HG02870 (cell line): Measurements from ENCODE around the gene HLA-DRB5.
"Not testable (repeated sequence)": the region's sequence is repeated elsewhere in the genome, so short reads cannot be mapped to it uniquely, and the experiment has no call there.

Experiments
- ATAC-seq: cut with Tn5 transposase; IDR thresholded peaks from one replicate; pipeline ENCODE4 v1.9.1; 2021; ENCODE audit warnings: mild to moderate bottlenecking, moderate library complexity; ENCODE audit not compliant: unreplicated experiment

Gene HLA-DRB5

DNA sequence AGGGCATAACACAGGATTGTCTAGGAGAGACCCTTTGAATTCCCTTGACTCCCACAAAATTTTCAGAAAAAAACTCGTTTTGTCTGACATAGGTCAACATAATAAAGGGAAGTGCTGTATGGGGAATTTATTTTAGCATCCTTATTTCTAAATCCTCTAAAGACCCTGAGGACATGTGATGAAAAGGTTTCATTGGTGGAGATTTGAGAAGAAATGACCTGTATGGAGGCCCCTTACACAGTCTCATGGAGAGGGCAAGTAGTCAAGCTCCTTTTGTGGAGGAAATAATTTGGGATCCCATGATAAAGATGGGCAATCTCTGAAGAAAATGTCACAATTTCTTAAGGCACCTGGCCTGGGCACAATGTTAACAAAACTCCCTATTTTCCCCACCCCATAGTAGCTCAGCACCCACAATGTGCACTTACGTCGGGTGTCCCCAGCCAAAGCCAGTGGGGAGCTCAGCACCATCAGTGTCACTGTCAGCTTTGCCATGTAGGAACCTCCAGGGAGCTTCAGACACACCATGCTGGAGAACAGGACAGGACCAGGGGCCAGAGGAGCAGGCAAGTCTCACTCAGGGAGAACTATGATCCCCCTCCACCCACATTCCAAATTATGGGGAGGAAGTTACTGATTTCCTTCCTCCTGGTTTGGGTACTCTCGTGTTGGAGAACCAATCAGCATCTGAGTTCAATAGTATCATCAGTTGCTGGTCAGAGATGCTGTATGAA, at the start of gene HLA-DRB5:
TSS of gene HLA-DRB5 (minus strand) at position 591 of the 734 bp plus-strand sequence. CDS start at position 528, 63 bp downstream.
- no peak for ATAC-seq

DNA sequence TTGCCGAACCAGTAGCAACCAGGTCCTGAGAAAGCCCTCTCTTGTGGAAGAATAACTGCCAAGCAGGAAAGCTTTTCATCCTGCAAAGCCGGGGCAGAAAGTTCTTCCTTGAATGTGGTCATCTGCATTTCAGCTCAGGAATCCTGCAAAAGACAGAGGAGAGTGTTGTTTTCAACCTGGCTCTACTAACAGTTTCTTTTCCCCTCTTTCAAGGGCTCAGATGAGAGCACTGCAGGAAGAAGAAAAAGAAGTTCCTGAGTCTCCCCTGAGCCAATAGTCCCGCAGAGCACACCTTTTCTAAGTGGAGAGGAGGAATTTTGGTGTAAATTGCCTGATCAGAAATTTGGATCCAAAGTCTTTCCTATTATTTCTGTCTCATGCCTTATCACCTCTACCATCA, 48.9 kb upstream of the HLA-DRB5 start:
- no peak for ATAC-seq

DNA sequence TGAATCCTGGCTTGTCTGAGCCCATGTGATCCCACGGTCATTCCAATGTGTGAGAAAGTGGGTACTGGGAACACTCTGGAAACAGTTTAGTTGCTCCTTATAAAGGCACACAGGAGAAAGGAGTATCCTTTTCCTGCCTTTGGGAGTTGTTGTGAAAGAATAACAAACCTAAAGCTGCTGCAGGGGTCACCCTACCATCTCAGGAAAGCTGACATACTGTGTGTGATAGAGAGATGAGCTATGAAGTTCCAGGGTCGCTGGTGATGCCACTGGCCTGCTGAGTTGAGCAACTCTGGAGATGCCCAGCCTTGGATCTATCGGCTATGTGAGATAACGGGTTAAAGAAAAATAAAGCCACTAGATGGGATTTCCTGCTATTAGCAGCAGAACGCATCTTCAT, 47.4 kb upstream of the HLA-DRB5 start:
- ATAC-seq, result not testable (repeated sequence)

DNA sequence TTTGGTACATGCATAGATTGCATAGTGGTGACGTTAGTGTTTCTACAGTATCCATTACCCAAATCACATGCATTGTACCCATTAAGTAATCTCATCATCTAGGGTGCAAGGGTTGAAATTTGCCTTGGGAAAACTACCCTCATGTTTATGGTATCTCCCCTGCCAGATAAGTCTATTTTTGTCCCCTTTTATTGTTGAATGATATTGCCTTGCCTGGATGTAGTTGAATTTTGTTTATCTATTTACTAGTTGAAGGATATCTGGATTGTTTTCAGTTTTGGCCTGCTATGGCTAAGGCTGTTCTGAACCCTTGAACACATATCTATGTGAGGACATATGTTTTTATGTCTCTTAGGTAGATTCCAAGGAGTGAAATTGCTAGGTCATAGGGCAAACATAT, 46.2 kb upstream of the HLA-DRB5 start:
- ATAC-seq, result no peak

DNA sequence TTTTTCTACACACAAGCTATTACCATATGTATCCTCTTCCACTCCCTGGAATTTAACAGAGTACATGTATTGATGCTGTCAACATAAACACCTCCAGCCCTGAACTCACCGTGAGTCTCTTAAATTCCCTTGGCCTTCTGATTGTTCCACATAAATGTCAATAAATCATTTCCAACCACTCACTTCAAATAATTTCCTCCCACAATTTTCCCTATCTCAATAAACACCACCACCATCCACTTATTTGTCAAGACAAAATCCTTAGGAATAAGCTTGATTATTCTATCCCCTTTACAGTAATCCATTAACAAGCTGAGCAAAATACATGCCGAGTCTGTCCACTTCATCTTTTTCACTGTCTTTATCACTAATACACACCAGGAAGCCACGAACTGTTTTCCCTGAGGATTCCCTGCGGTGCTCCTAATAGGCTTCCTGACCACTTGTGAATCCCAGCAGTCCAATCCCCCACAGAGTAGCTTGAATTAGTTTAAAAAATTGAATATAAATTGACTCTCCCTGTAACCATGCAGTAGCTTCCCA, 40.3 kb upstream of the HLA-DRB5 start:
- no peak for ATAC-seq

DNA sequence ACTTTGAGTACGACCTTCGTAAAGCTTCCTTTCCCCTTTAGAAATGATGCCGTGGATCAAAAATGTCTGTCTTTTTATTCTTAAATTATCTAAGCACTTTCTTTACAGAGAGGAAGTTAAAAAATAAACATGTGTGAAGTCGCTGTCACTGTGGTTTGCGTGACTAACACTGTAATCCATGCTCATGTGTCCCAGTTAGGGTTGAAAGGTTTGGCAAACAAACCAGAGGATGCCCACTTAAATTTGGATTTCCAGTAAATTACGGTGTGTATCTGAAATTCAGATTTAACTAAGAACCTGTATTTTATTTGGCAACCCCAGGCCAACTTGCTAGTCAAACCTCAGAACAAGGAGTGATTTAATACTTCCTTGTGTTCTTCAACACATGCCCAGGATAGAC, 38.5 kb upstream of the HLA-DRB5 start:
- ATAC-seq, result no peak

DNA sequence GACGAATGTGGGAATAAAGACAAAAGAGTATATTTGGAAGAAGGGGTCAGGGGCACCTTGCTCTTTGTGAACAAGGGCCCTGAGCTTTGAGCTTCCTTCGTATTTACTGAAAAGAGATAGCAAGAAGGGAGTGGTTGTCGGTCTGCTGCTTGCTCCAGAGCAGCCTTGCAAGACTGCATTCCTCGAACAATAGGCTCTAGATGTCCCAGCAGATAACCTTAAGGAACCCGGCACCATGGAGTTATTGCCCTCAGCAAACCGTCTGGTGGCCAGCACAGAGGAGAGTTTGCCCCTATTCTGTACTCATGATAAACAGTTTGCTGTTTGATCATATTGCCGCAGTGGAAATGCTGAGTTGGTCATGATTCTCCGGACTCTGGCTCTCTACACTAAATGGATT, 36.9 kb upstream of the HLA-DRB5 start:
- ATAC-seq, result no peak

DNA sequence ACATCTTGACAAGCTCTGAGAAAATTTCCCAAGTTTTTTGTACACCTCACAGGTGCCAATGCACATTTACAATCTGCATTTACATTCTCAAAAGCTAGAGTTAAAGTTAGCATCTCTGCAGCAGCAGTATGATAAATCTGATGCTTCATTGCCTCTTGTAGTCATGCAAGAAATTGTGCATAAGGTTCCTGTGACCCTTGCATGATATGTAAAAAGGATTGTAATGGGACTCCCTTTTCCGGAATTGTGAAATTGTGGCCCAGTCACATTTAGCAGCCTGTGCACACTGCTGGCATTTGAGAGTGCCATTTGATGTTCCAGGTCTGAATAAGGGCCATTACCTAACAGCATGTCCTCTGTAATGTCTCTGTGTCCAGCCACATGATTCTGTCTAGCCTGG, 35.4 kb upstream of the HLA-DRB5 start:
- no peak for ATAC-seq

DNA sequence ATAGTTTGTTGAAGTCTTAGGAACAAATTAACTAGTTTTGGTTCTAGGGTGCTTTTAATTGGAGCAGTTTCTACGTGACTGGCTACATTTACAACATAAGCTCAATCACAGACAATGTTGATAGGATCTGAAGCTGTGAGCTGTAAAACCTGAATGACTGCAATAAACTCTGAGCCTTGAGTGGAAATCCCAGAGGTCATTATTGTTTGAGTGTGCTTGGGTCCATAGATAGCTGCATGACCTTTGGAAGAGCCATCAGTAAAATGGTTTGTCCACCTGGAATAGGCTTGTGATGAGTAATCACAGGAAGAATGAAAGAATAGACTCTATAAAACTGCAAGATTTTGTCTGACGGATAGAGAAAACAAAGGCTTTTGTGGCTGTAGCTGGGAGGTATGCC, 32.9 kb upstream of the HLA-DRB5 start:
- no peak for ATAC-seq

DNA sequence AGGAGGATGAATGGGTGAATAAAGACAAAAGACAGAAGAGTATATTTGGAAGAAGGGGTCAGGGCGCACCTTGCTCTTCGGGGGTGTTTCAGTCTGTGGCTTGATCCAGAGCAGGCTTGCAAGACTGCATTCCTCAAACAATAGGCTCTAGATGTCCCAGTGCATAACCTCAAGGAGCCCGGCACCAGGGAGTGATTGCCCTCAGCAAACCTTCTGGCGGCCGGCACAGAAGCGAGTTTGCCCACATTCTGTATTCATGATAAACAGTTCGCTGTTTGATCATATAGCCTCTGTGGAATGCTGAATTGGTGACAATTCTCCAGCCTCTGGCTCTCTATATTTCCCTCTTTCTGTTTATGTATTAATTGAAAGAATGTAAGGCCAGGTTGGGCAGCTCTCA, 29.7 kb upstream of the HLA-DRB5 start:
- ATAC-seq, result no peak

DNA sequence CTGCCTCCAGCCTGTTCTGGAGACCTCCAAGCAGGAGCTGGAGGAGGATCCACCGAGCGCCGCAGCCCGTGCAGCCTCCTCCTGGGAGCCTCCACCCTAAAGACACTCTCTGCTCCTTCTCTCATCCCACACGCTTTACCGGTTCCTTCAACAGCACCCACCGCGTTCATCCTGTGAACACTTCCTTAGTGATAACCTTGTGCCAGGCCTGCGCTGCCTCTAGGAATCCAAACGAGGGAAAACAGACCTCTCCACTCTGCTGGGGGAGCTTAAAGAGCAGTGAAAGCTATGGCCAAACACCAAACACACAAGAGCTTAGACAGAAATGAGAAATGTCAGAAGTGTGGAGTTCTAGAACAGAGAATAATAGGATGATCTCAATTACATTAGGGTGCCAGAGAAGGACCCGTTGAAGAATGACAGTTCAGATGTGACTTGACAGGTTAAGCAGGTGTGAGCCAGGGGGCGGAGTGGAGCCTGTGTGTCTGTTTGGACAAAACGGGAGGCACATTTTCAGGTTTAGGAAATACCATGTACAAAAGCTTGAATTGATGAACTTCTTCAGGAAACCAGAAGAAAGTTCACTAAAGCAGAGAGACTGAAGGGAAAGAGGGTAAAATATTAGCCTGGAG, 28.5 kb upstream of the HLA-DRB5 start:
- no peak for ATAC-seq

DNA sequence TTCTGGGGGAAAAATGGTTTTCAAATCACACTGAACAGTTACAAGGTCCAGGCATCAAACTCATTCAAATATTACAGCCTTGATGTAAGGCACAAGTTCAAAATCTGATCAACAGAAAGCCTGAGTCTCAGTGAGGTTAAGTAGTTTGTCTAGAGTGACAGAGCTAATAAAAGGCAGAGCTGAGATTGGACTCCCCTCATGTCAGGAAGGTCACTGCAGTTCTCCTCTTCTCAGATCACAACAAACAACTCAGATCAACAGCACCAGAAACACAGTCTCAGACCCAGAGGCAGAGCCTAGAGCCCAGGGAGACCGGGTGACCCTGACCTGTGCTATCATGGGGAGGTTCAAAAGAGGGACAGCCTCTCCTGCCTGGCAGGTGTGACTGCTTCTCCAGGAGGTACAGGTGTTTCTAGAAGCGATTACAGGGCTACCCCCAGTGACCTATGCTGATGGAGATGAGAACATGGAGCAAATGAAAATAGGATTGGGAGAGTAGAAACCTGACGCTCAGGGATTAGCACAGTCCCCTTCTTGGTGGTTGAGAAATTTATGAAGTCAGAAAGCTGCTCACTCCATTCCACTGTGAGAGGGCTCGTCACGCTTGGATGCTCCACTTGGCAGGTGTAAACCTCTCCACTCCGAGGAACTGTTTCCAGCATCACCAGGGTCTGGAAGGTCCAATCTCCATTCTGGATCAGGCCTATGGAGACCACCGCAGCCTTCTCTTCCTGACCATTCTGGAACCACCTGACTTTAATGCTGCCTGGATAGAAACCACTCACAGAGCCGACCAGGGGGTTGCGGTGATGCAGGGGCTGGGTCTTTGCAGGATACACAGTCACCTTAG, 24.3 kb upstream of the HLA-DRB5 start:
- ATAC-seq, result no peak

DNA sequence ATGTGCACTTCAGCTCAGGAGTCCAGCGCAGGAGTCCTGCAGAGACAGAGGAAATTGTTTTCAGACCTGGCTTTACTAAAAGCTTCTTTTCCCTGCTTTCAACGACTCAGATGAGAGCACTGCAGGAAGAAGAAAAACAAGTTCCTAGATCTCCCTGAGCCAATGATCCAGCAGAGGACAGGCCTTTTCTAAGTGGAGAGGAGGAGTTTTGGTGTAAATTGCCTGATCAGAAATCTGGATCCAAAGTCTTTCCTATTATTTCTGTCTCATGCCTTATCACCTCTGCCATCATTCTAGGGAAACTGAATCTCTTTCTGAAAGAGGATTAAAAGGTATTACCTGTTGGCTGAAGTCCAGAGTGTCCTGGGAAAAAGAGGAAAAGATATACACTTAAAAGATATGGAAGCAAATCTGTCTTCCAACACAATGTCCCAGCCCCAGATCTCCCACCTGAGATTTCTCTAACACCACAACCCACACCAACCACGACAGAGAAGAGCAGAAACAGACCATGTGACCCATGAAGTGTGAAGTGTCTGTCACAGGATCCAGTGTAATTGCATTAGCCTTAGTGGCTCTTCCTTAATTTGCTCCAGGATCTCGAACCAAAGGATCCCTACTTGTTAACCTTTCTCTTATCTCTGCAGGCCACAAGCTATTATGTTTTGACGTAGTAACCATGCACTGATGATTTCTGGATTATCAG, 23.1 kb upstream of the HLA-DRB5 start:
- ATAC-seq, result no peak

DNA sequence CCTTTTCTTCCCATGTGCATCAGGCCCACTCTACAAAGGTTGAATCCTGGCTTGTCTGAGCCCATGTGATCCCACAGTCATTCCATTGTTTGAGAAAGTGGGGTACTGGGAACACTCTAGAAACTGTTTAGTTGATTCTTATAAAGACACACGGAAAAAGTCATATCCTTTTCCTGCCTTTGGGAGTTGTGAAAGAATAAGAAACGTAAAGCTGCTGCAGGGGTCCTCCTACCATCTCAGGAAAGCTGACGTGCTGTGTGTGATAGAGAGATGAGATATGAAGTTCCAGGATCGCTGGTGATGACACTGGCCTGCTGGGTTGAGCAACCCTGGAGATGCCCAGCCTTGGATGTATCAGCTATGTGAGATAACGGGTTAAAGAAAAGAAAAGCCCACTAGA, 21.3 kb upstream of the HLA-DRB5 start:
- ATAC-seq, result no peak

DNA sequence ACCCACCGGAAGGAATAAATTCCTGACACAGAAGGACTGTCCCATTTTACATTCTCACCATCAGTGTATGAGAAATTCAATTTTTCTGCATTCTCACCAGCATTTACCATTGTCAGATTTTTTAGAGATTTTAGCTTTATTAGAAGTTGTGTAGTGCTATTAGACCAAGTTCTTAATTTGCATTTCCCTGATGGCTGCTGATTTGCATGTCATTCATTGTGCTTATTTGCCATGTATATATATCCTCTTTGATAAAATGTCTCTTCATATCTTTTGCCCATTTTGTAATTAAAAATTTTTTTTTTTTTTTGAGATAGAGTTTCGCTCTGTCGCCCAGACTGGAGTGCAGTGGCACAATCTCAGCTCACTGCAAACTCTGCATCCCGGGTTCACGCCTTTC, 9.8 kb upstream of the HLA-DRB5 start:
- no peak for ATAC-seq

DNA sequence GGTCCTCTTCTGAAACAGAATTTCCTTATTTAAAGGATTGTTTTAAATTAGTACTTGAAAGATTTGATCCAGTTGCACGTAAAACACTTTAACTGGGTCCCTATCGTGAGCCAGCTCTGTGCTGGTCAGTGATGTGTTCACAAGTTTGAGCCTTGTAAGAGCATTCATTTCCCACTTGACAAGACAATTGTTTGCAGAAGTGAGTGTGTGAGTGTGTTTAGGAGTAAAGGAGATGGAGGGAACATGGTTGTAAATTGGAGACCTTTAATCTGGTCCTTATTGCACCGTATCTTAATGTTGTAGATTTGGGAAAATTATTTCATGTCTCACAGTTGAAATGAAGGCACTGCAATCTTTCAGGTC, 325 bp upstream of the HLA-DRB5 start:
- not testable (repeated sequence) for ATAC-seq

DNA sequence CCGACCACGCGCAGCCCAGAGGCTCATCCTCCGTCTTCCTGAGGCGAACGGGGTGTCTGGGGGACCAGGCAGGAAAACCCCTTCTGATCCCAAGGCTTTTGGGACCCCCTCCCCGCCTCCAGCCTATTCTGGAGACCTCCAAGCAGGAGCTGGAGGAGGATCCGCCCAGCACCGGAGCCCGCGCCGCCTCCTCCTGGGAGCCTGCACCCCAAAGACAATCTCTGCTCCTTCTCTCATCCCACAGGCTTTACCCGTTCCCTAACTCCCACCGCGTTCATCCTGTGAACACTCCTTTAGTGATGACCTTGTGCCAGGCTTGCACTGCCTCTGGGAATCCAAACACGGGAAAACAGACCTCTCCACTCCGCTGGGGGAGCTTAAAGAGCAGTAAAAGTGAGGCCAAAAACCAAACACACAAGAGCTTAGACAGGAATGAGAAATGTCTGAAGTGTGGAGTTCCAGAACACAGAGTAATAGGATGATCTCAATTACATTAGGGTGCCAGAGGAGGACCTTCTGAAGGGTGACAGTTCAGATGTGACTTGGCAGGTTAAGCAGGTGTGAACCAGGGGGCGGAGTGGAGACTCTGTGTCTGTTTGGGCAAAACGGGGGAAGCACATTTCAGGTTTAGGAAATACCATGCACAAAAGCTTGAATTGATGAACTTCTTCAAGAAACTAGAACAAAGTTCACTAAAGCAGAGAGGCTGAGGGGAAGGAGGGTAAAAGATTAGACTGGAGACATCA, 7.6 kb downstream of the HLA-DRB5 start:
- ATAC-seq, result no peak

DNA sequence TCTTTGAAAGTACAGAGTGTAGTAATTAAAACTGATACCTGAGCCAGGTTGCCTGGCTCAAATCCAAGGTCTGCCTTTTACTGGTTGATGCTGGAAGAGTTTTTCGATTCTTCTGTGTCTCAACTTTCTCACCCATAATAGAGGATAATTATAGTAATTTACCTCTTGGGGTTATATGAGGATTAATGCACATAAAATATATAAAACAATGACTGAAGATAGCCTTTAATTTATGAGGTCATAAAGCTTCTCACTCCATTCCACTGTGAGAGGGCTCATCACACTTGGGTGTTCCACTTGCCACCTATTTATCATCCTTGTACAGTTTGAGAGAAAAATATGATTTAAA, 10.2 kb downstream of the HLA-DRB5 start:
- no peak for ATAC-seq

DNA sequence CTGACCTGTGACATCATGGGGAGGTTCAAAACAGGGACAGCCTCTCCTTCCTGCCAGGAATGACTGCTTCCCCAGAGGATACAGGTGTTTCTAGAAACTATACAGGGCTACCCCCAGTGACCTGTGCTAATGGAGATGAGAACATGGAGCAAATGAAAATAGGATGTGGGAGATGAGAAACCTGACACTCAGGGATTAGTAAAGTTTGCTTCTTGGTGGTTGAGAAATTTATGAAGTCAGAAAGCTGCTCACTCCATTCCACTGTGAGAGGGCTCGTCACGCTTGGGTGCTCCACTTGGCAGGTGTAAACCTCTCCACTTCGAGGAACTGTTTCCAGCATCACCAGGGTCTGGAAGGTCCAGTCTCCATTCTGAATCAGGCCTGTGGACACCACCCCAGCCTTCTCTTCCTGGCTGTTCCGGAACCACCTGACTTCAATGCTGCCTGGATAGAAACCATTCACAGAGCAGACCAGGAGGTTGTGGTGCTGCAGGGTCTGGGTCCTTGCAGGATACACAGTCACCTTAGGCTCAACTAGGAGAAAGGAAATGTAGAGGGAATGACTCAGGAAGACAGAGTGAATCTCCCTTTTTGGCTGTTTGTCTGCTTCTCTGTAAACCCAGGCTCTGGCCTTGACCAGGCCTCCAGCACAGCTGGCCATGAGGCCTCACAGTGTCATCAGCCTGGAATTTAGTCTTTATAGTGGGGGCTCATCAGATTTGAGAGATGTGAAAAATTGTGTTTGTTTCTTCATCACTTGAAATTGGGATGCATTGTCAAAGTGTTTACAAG, 10.8 kb downstream of the HLA-DRB5 start:
- no peak for ATAC-seq
